NCI-H345 (cell line): ENCODE results near the gene APBA2.
A peak's percentile ranks its signal among the peaks of the same experiment; 100 is the strongest.

Experiments
- DNase-seq: peaks from one replicate; lab custom pipeline; 2025; lab: John Stamatoyannopoulos, UW

APBA2 gene

GRCh38 chr15:29058903-29059539 is 173.2 kb downstream of the APBA2 start:
- DNase-seq, result no peak

- DNase-seq, result no peak
These were observed 174.3 kb downstream of the APBA2 start for GRCh38 chr15:29059871-29060640.

- no peak for DNase-seq
These were observed 176.0 kb downstream of the APBA2 start for GRCh38 chr15:29061746-29062145.

- DNase-seq, result no peak
These were observed 176.4 kb downstream of the APBA2 start for GRCh38 chr15:29062179-29062591.

GRCh38 chr15:29062626-29063025 is 176.9 kb downstream of the APBA2 start:
- DNase-seq, result no peak

- DNase-seq, result no peak
These were observed 177.9 kb downstream of the APBA2 start for GRCh38 chr15:29063646-29064045.

- DNase-seq, result no peak
These were observed 178.5 kb downstream of the APBA2 start for GRCh38 chr15:29064290-29064689.

- DNase-seq, result no peak
These were observed 179.0 kb downstream of the APBA2 start for GRCh38 chr15:29064731-29065130.

- no peak for DNase-seq
These were observed 179.8 kb downstream of the APBA2 start for GRCh38 chr15:29065571-29065970.

GRCh38 chr15:29066310-29066709 is 180.5 kb downstream of the APBA2 start:
- DNase-seq, result no peak

GRCh38 chr15:29066838-29067237 is 181.1 kb downstream of the APBA2 start:
- DNase-seq, result no peak

- DNase-seq, result no peak
These were observed 182.2 kb downstream of the APBA2 start for GRCh38 chr15:29067949-29068348.

- no peak for DNase-seq
These were observed 184.9 kb downstream of the APBA2 start for GRCh38 chr15:29070471-29071231.

GRCh38 chr15:29071232-29071881 is 185.6 kb downstream of the APBA2 start:
- no peak for DNase-seq

GRCh38 chr15:29071882-29072273 is 186.1 kb downstream of the APBA2 start:
- no peak for DNase-seq

- DNase-seq, result no peak
These were observed 186.7 kb downstream of the APBA2 start for GRCh38 chr15:29072444-29072843.

- DNase-seq, result peak; percentile 27
These were observed 188.3 kb downstream of the APBA2 start for GRCh38 chr15:29074045-29074444.

- DNase-seq, result no peak
These were observed 192.8 kb downstream of the APBA2 start for GRCh38 chr15:29078541-29078940.

- no peak for DNase-seq
These were observed 193.7 kb downstream of the APBA2 start for GRCh38 chr15:29079479-29079878.

GRCh38 chr15:29081781-29082180 is 196.0 kb downstream of the APBA2 start:
- no peak for DNase-seq

GRCh38 chr15:29083161-29083560 is 197.4 kb downstream of the APBA2 start:
- no peak for DNase-seq

GRCh38 chr15:29083858-29084257 is 198.1 kb downstream of the APBA2 start:
- DNase-seq, result no peak
